Lower leg skin (tissue), 4 donors: ENCODE measurements around the gene ITPKC. TPM values are rescaled to one million over a fixed set of nuclear protein-coding genes. Genes with fewer than 3 reads are reported as not detected.

Source experiments
- DNase-seq, 2 donors: peaks; one replicate each; pipeline ENCODE4 v3.0.0-alpha.2; 2019; ENCODE audit warnings: low spot score in 2 of 2
- H3K4me3 ChIP-seq: fragments of 200-600 bp; sonication (generic); 2 replicates; pipeline ENCODE4 v1.5.1; 2017; ENCODE audit warnings: mild to moderate bottlenecking, low read depth; ENCODE audit not compliant: poor library complexity, severe bottlenecking
- POLR2A ChIP-seq, 2 donors: fragments of 450-650 bp; IDR thresholded peaks; one replicate each; pipeline ENCODE4 v1.6.1; 2016 to 2017; ENCODE audit warnings: antibody characterized with exemption in 2 of 2, mild to moderate bottlenecking in 1 of 2, moderate library complexity in 1 of 2
- WGBS, 2 donors: methylation state at CpG; one replicate each; pipeline ENCODE4 v1.1.5; 2018; 5-methylcytosine and 5-hydroxymethylcytosine counted together
- intact Hi-C: fragments of 100-400 bp; cut with DNase I; formaldehyde crosslinking; loops from one replicate; pipeline ENCODE4 v1.15.0; 2023; ENCODE audit warnings: low total_unique reads
- total RNA-seq, 4 donors: library from RNA; depleted of rRNA; stranded (reverse); fragments of >200 nt; gene quantifications; one replicate each; pipeline ENCODE4 v1.1.0, GENCODE V29; 2016
- TF ChIP-seq, protein P1 (sequence below), 3 donors: fragments of 450-650 bp; IDR thresholded peaks; one replicate each; pipeline ENCODE4 v1.5.1; 2016; ENCODE audit warnings: antibody characterized with exemption in 3 of 3, mild to moderate bottlenecking in 3 of 3, moderate library complexity in 2 of 3

Gene ITPKC
- total RNA-seq, 4 donors from 2014 or later = 83.1 to 104 (median 93.6) TPM

DNA sequence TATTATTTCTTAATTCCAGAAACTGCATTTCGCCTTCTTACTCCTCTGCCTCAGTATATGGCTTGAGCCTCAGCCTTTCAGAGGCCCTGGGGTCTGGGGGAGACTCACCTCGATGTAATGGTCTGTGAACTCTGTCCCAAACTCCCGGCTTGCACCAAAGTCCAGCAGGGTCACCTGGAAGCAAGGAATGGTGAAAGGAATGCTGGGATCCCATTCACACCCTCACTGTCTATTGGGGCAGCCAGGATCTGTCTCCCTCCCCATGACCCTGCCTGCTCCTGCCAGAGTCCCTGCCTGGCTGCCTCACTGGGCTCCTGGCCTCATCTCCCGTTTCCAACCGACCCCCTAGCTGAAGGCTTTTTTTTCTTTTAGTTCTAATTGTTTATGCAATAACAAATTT is 21.0 kb upstream of the ITPKC start:
- intact Hi-C loops = no loop called here
- TF ChIP-seq POLR2A (IDR thresholded peaks at IDR 0.05) = no peak
- TF ChIP-seq, protein P1, sequence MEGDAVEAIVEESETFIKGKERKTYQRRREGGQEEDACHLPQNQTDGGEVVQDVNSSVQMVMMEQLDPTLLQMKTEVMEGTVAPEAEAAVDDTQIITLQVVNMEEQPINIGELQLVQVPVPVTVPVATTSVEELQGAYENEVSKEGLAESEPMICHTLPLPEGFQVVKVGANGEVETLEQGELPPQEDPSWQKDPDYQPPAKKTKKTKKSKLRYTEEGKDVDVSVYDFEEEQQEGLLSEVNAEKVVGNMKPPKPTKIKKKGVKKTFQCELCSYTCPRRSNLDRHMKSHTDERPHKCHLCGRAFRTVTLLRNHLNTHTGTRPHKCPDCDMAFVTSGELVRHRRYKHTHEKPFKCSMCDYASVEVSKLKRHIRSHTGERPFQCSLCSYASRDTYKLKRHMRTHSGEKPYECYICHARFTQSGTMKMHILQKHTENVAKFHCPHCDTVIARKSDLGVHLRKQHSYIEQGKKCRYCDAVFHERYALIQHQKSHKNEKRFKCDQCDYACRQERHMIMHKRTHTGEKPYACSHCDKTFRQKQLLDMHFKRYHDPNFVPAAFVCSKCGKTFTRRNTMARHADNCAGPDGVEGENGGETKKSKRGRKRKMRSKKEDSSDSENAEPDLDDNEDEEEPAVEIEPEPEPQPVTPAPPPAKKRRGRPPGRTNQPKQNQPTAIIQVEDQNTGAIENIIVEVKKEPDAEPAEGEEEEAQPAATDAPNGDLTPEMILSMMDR (IDR thresholded peaks at IDR 0.05) = no peak
- WGBS, 2 donors = 90 to 94% methylated on average over 5 of the region's 5 CpGs

DNA sequence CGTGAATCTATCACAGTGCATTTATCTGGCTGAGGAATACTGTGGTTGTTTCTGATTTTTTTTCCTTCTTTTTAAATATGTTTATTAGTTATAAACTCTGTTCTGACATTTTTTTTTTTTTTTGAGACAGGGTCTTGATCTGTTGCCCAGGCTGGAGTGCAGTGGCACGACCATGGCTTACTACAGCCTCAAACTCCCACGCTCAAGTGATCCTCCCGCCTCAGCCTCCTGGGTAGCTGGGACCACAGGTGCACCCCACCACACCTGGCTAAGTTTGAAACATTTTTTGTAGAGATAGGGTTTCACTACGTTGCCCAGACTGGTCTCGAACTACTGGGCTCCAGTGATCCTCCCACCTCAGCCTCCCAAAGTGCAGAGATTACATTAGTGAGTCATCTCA is 19.9 kb upstream of the ITPKC start:
- WGBS, 2 donors = 96 to 97% methylated on average over 6 of the region's 6 CpGs
- intact Hi-C loops = no loop called here
- H3K4me3 ChIP-seq = no peak overlapping the region
- TF ChIP-seq POLR2A (IDR thresholded peaks at IDR 0.05) = no peak
- TF ChIP-seq, protein P1 (IDR thresholded peaks at IDR 0.05) = no peak
- no peak for DNase-seq

More for the DNA sequence above, 21.0 kb upstream of the ITPKC start:
- H3K4me3 ChIP-seq = no peak overlapping the region
- DNase-seq = no peak

DNA sequence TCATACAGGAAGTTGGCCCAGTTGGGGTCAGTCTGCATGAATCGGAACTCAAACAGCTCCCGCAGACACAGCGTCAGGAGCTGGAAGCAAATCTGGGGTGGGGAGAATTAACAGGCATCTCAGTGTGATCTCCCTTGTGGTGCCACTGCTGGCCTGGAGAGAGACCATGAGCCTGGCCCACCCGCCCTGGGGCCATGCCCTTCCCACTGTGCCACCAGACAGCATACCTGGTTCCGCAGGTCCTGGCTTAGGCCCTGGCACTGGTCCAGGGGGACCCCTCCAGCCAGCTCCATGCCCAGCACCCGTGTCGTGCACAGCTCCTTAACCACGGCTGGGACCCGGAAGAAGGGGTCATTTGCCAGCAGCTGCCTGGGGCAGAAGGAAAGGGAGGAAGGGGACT is 16.8 kb upstream of the ITPKC start:
- TF ChIP-seq POLR2A (IDR thresholded peaks at IDR 0.05) = no peak
- TF ChIP-seq, protein P1 (IDR thresholded peaks at IDR 0.05) = no peak
- no peak overlapping the region for H3K4me3 ChIP-seq
- DNase-seq = no peak
- intact Hi-C loops = no loop called here
- 88 to 97% methylated on average over 9 of the region's 9 CpGs for WGBS, 2 donors

DNA sequence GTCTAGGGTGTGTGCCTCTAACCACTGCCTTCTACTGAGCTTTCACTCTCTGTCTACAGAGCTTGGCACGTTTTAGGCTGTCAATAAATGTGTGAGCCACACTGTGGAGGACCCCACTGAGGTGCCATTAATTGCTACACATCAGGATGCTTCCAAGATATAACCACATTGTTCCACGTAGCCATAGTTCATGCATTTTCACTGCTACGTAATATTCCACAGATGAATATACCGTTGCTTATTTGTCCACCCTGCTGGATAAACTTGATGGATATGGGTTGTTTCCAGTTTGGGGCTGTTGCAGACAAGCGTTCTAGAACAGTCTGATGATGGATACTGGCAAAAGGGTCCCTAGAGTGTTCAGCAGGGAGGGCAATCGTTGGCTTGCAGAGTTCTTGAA is 15.2 kb upstream of the ITPKC start:
- intact Hi-C loops = no loop called here
- TF ChIP-seq, protein P1 (IDR thresholded peaks at IDR 0.05) = no peak
- no peak for TF ChIP-seq POLR2A (IDR thresholded peaks at IDR 0.05)
- 94 to 97% methylated on average over 6 of the region's 6 CpGs for WGBS, 2 donors

DNA sequence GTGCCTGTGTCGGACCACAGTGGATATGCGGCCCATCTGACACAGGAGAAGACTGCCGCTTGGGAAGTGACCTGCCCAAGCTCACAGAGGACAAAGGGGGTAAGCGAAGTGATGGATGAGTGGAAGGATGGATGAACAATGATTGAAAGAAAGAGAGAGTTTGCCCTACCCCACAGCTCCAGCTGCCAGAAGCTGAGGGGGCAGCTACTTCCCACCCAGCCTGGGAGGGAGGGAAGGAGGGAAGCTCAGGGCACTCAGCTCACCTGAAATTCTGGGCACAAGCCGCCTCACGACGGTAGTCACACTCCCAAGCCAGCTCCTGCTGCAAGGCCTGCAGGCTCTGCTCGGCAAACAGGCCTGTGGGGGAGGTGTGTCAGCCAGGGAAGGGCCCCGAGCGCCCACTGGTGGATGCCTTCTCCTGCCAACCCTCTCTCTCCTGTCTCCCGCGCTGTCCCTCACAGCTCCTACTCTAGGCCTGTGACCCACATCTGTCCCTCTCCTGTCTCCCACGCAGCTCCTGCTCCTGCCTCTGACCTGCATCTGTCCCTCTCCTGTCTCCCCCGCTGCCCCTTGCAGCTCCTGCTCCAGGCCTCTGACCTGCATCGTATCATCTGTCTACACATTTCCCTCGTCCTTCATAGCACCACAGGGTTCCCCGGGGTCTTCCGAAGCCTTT is 14.4 kb upstream of the ITPKC start:
- DNase-seq = no peak
- TF ChIP-seq, protein P1 (IDR thresholded peaks at IDR 0.05) = no peak
- intact Hi-C loops = no loop called here
- no peak overlapping the region for H3K4me3 ChIP-seq
- WGBS, 2 donors = 71 to 83% methylated on average over 18 of the region's 18 CpGs

More for the DNA sequence above, 15.2 kb upstream of the ITPKC start:
- DNase-seq = no peak
- no peak overlapping the region for H3K4me3 ChIP-seq
